ENCODE data around the gene TFCP2L1. TPM values are rescaled to one million over a fixed set of nuclear protein-coding genes. Genes with fewer than 3 reads are reported as not detected.

Gene TFCP2L1
- total and polyA plus RNA-seq, 2 experiments from 2014 or later: 0.94 to 6.4 TPM

DNA sequence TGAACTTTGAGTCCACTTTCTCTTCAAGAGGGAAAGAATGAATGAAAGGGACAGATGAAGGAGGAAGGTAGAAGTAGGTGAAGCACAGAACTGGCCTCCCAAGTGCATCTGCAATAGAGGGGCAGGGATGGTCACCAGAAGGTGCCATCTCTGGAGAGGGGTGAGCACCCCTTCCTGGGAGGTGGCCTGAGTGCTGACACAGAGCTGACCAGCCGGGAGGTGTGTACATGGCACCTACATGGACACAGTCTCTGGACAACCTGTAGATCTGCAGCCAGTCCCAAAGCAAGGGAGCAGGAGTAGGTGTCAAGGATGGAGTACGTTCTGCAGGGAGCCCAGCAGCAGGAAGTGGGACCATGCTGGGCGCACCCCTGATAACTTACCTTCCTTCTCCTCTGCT lies 83.2 kb downstream of the TFCP2L1 start:
- DNase-seq (ENCODE audit: low spot score) (no peak), ATAC-seq (no peak)
- no peaks in the 10 kb centered on the region for H3K36me3 Mint-ChIP-seq (ENCODE audit: low read depth)
- H3K4me3 ChIP-seq: no peak overlapping the region
- no peaks in the 10 kb centered on the region for H3K4me1 ChIP-seq (ENCODE audit: insufficient read depth)
- H3K27me3 Mint-ChIP-seq (ENCODE audit: insufficient read depth, low read depth, poor library complexity): peaks cover 7% of the 10 kb centered on the region
- no peak overlapping the region for H3K4me3 Mint-ChIP-seq
- H3K27ac ChIP-seq (ENCODE audit: low read depth): no peak overlapping the region
- no peaks in the 10 kb centered on the region for H3K4me1 Mint-ChIP-seq
- no peak overlapping the region for H2AFZ ChIP-seq
- no peaks in the 10 kb centered on the region for H3F3A ChIP-seq (replicated peaks; ENCODE audit: low read depth)
- H3K9me3 Mint-ChIP-seq: no peaks in the 10 kb centered on the region
- H4K20me1 ChIP-seq (replicated peaks; ENCODE audit: insufficient read depth): no peaks in the 10 kb centered on the region
- H3K79me2 ChIP-seq (replicated peaks; ENCODE audit: insufficient read depth): no peaks in the 10 kb centered on the region
- H3K4me2 ChIP-seq: no peak overlapping the region
- no peaks in the 10 kb centered on the region; the same call in 1 of the 2 replicates for H3K9me2 ChIP-seq (ENCODE audit: insufficient read depth)
- no peaks in the 10 kb centered on the region for H3K27me3 ChIP-seq (ENCODE audit: insufficient read depth)
- no peak for TF ChIP-seq ZNF331 (CRISPR knock-in tag; IDR thresholded peaks at IDR 0.05; ENCODE audit: low read depth)
- TF ChIP-seq, protein P1, sequence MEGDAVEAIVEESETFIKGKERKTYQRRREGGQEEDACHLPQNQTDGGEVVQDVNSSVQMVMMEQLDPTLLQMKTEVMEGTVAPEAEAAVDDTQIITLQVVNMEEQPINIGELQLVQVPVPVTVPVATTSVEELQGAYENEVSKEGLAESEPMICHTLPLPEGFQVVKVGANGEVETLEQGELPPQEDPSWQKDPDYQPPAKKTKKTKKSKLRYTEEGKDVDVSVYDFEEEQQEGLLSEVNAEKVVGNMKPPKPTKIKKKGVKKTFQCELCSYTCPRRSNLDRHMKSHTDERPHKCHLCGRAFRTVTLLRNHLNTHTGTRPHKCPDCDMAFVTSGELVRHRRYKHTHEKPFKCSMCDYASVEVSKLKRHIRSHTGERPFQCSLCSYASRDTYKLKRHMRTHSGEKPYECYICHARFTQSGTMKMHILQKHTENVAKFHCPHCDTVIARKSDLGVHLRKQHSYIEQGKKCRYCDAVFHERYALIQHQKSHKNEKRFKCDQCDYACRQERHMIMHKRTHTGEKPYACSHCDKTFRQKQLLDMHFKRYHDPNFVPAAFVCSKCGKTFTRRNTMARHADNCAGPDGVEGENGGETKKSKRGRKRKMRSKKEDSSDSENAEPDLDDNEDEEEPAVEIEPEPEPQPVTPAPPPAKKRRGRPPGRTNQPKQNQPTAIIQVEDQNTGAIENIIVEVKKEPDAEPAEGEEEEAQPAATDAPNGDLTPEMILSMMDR (conservative IDR thresholded peaks at IDR 0.05; ENCODE audit: low read depth in 2 of 2): no peak
- no peak for TF ChIP-seq ZNF114 (CRISPR knock-in tag; IDR thresholded peaks at IDR 0.05)
- TF ChIP-seq EZH2phosphoT487 (IDR thresholded peaks at IDR 0.05; ENCODE audit: unreplicated experiment): no peak
- TF ChIP-seq NANOG (IDR thresholded peaks at IDR 0.05; ENCODE audit: borderline replicate concordance): no peak
- no peaks in the 10 kb centered on the region for H3K36me3 ChIP-seq (ENCODE audit: insufficient read depth)
- H3K27ac Mint-ChIP-seq: no peak overlapping the region

DNA sequence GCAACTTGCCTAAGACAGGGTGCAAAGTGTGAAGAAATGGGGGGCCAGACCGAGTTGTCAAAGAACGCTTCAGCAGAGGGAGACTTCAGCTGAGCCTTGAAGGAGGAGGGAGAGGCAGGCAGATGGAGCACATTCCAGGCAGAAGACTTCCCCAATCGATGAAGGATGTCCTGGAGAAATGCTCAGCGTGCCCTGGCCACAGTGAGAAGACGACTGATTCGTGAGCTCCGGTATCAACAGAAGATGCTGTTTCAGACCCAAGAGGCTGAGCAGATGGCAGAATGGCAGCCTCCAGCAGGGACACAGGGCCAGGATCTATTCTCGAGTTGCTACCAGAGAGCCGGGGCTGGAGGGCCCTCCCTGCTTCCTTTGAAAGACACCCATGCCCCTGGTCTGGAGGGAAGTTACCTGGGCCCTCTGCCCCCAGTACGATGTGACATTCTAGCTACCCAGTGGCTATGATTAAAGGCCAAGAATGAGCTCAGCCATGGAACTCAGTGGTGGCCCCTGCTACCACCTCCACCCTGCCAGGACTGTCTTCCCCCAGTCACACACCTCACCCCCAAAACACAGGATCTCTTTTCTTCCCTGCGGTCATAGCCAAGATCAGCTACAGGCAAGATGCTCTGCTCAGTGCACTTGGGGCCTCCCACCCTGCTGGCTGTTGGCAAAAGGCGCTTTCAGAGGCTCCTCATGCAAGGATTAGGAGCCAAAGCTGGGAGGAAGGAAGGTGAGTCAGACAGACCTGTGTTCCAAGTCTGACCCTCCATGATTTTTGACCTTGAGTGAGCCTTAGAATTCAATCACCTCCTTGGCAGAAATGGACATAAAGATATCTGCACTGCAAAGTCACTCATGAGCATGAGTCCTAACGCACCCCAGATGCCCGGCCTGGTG lies 84.3 kb downstream of the TFCP2L1 start:
- no peak for ATAC-seq
- H3K27me3 ChIP-seq (ENCODE audit: insufficient read depth): no peaks in the 10 kb centered on the region
- Mint-ChIP-seq H3K4me1 (peaks cover 7% of the 10 kb centered on the region; the same call in 2 of the 3 replicates), H3K36me3 (ENCODE audit: low read depth) (no peaks in the 10 kb centered on the region), H3K27ac (no peak overlapping the region), H3K27me3 (ENCODE audit: insufficient read depth, low read depth, poor library complexity) (peaks cover 7% of the 10 kb centered on the region), H3K9me3 (no peaks in the 10 kb centered on the region), H3K4me3 (no peak overlapping the region)
- H3K36me3 ChIP-seq (ENCODE audit: insufficient read depth): no peaks in the 10 kb centered on the region
- H2AFZ ChIP-seq: no peak overlapping the region
- no peaks in the 10 kb centered on the region for H4K20me1 ChIP-seq (replicated peaks; ENCODE audit: insufficient read depth)
- no peaks in the 10 kb centered on the region for H3K4me1 ChIP-seq (ENCODE audit: insufficient read depth)
- no peak overlapping the region for H3K4me2 ChIP-seq
- no peak overlapping the region for H3K4me3 ChIP-seq
- TF ChIP-seq EZH2 (IDR thresholded peaks at IDR 0.05; ENCODE audit: low read depth, unreplicated experiment): no peak
- no peak for DNase-seq (ENCODE audit: low spot score)
- H3F3A ChIP-seq (replicated peaks; ENCODE audit: low read depth): no peaks in the 10 kb centered on the region
- no peaks in the 10 kb centered on the region; the same call in 1 of the 2 replicates for H3K9me2 ChIP-seq (ENCODE audit: insufficient read depth)
- no peaks in the 10 kb centered on the region for H3K79me2 ChIP-seq (replicated peaks; ENCODE audit: insufficient read depth)
- H3K27ac ChIP-seq (ENCODE audit: low read depth): no peak overlapping the region

DNA sequence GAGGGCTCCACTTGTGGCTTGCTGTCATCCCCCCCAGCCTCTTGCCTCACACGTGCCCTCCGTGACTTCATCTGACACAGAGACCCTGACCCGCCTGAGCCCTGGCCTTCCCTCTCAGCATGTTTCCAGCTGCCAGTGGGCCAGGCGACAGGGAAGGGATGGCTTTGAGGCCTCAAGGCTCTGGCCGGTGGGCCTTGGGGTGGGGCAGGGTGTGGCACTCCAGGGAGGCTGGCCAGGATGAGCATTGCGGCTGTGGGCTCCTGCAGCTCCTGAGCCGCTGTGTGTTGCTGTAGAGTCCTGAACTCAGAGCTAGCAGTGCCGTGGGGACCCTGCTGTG lies 85.0 kb downstream of the TFCP2L1 start:
- Histone ChIP-seq H4K20me1 (replicated peaks; ENCODE audit: insufficient read depth) (no peaks in the 10 kb centered on the region), H2AFZ (no peak overlapping the region), H3F3A (replicated peaks; ENCODE audit: low read depth) (no peaks in the 10 kb centered on the region), H3K36me3 (ENCODE audit: insufficient read depth) (no peaks in the 10 kb centered on the region), H3K4me2 (no peak overlapping the region), H3K79me2 (replicated peaks; ENCODE audit: insufficient read depth) (no peaks in the 10 kb centered on the region), H3K9me2 (ENCODE audit: insufficient read depth) (no peaks in the 10 kb centered on the region; the same call in 1 of the 2 replicates), H3K27me3 (ENCODE audit: insufficient read depth) (no peaks in the 10 kb centered on the region), H3K27ac (ENCODE audit: low read depth) (no peak overlapping the region), H3K4me3 (no peak overlapping the region), H3K4me1 (ENCODE audit: insufficient read depth) (no peaks in the 10 kb centered on the region)
- Mint-ChIP-seq H3K27ac (no peak overlapping the region), H3K36me3 (ENCODE audit: low read depth) (no peaks in the 10 kb centered on the region), H3K4me3 (no peak overlapping the region), H3K4me1 (peaks cover 10% of the 10 kb centered on the region), H3K27me3 (ENCODE audit: insufficient read depth, low read depth, poor library complexity) (peaks cover 7% of the 10 kb centered on the region), H3K9me3 (no peaks in the 10 kb centered on the region)
- no peak for TF ChIP-seq NANOG (IDR thresholded peaks at IDR 0.05; ENCODE audit: borderline replicate concordance)
- DNase-seq (ENCODE audit: low spot score) (no peak), ATAC-seq (no peak)

Measured in GM23338 (cell line).